Astrocyte (in vitro differentiated cells and primary cell): ENCODE measurements around the gene NUP210. TPM values are rescaled to one million over a fixed set of nuclear protein-coding genes. Genes with fewer than 3 reads are reported as not detected.

Source experiments
- DNase-seq: peaks from one replicate; pipeline ENCODE4 v3.0.0-alpha.2; 2010; ENCODE audit warnings: low read depth
- FAIRE-seq: peaks from 2 replicates; lab custom pipeline; 2011; peaks lifted over from hg19 to GRCh38; lab: Jason Lieb, UNC
- H2AFZ ChIP-seq: 2 replicates; pipeline ENCODE4 v1.6.0; 2012; ENCODE audit warnings: low read depth, low read length, inconsistent platforms
- H3K27ac ChIP-seq: 2 replicates; pipeline ENCODE4 v1.5.1; 2011; ENCODE audit warnings: low read depth, low read length, inconsistent platforms
- H3K27me3 ChIP-seq: 2 replicates; pipeline ENCODE4 v1.6.0; 2011; ENCODE audit warnings: low read length, inconsistent platforms; ENCODE audit not compliant: insufficient read depth
- H3K36me3 ChIP-seq: 2 replicates; pipeline ENCODE4 v1.5.1; 2011; ENCODE audit warnings: low read length, inconsistent platforms; ENCODE audit not compliant: insufficient read depth
- H3K4me1 ChIP-seq: 2 replicates; pipeline ENCODE4 v1.5.1; 2011; ENCODE audit warnings: low read length, inconsistent platforms; ENCODE audit not compliant: insufficient read depth
- H3K4me2 ChIP-seq: 2 replicates; pipeline ENCODE4 v1.6.0; 2012; ENCODE audit warnings: low read length, inconsistent platforms
- H3K4me3 ChIP-seq: 2 replicates; pipeline ENCODE4 v1.5.1; 2011; ENCODE audit warnings: low read depth, mild to moderate bottlenecking, low read length, inconsistent platforms; ENCODE audit not compliant: insufficient read depth
- H3K79me2 ChIP-seq: 2 replicates; pipeline ENCODE4 v1.6.0; 2012; ENCODE audit warnings: mild to moderate bottlenecking, low read length, inconsistent platforms; ENCODE audit not compliant: insufficient read depth
- H3K9ac ChIP-seq: 2 replicates; pipeline ENCODE4 v1.6.0; 2012; ENCODE audit warnings: mild to moderate bottlenecking, low read length, inconsistent platforms
- H3K9me3 ChIP-seq: 2 replicates; pipeline ENCODE4 v1.5.1; 2012; ENCODE audit warnings: low read depth, mild to moderate bottlenecking, low read length, inconsistent platforms; ENCODE audit not compliant: insufficient read depth
- H4K20me1 ChIP-seq: 2 replicates; pipeline ENCODE4 v1.6.0; 2012; ENCODE audit warnings: low read length, inconsistent platforms; ENCODE audit not compliant: insufficient read depth
- H3K27ac Mint-ChIP-seq: one replicate; pipeline ENCODE4 v1.8.0; 2021; ENCODE audit warnings: mild to moderate bottlenecking, mixed read lengths; ENCODE audit not compliant: unreplicated experiment
- H3K27me3 Mint-ChIP-seq: one replicate; pipeline ENCODE4 v1.8.0; 2021; ENCODE audit warnings: low read depth, mixed read lengths; ENCODE audit not compliant: unreplicated experiment
- H3K36me3 Mint-ChIP-seq: one replicate; pipeline ENCODE4 v1.8.0; 2021; ENCODE audit warnings: low read depth, mixed read lengths; ENCODE audit not compliant: unreplicated experiment
- H3K4me1 Mint-ChIP-seq: one replicate; pipeline ENCODE4 v1.8.0; 2021; ENCODE audit warnings: low read depth, mixed read lengths; ENCODE audit not compliant: unreplicated experiment
- H3K4me3 Mint-ChIP-seq: one replicate; pipeline ENCODE4 v1.8.0; 2021; ENCODE audit warnings: mild to moderate bottlenecking, moderate library complexity, mixed read lengths; ENCODE audit not compliant: unreplicated experiment
- H3K9me3 Mint-ChIP-seq: one replicate; pipeline ENCODE4 v1.8.0; 2021; ENCODE audit warnings: mild to moderate bottlenecking, mixed read lengths; ENCODE audit not compliant: unreplicated experiment
- EZH2 ChIP-seq: IDR thresholded peaks from 2 replicates; pipeline ENCODE4 v1.6.1; 2012; ENCODE audit warnings: mild to moderate bottlenecking, low read length, inconsistent platforms; ENCODE audit not compliant: insufficient read depth
- total RNA-seq: library from RNA; stranded (reverse); gene quantifications from 2 replicates; pipeline ENCODE4 v1.2.1, GENCODE V29; 2021
- TF ChIP-seq, protein P1 (sequence below): IDR thresholded peaks from 2 replicates; pipeline ENCODE4 v1.5.1; 2011; ENCODE audit warnings: low read depth, mild to moderate bottlenecking, inconsistent platforms, low read length, moderate library complexity; ENCODE audit not compliant: insufficient read depth

NUP210 gene
- total RNA-seq, 1 donor from 2014 or later = 1.2 TPM

DNA sequence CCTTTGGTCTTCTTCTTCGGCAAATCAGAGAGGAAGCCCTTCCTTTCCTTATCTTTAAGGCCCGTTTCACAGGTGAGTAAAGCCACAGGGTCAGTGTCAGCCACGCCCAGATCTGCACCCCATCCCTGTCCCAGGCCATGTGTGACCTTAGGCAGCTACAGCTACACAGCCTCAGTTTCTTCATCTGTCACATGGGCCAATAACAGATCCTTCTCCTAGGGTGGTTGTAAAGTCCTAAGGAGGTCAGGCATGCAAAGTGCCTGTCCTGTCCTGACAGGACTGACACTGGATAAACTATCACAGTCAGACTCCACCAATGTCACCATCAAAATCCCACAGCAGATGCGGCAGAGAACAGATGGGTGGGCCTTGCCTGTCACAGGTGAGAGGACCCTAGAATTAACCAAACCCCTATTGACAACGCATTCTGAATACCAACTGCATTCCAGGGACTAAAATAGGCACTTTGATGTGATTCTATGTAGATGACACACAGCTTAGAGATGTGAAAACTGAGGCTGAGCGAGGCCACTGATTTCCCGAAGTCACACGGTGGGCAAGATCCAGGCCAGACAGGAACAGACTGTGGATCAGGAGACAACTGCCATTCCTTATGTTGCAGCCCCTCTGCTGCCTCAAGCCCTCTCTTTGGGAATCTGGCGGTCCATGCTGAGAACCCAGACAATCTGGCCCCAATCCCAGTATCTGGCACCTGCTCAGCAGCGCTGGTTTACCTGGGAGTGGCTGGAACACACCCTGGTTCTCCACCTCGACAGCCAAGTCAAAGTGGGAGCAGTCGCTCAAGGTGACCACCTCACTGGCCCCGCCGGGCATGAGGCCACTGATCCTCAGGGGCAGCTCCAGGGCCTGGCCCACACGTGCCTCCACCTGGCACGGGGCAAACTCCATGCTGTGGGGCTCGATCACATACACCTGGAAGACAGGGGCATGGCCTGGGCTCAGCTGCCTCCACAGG lies 48.7 kb downstream of the NUP210 start:
- Histone ChIP-seq H3K36me3 (no peaks in the 10 kb centered on the region), H3K4me1 (peaks cover 16% of the 10 kb centered on the region), H3K27ac (peak overlapping the region; percentile 1), H4K20me1 (no peaks in the 10 kb centered on the region), H3K9me3 (no peaks in the 10 kb centered on the region), H3K9ac (peak overlapping the region; percentile 29), H3K4me2 (peak overlapping the region; percentile 73), H3K27me3 (no peaks in the 10 kb centered on the region), H2AFZ (no peak overlapping the region), H3K4me3 (no peak overlapping the region), H3K79me2 (no peaks in the 10 kb centered on the region)
- H3K4me3 Mint-ChIP-seq = no peak overlapping the region
- H3K27me3 Mint-ChIP-seq = peaks cover 5% of the 10 kb centered on the region
- TF ChIP-seq, protein P1, sequence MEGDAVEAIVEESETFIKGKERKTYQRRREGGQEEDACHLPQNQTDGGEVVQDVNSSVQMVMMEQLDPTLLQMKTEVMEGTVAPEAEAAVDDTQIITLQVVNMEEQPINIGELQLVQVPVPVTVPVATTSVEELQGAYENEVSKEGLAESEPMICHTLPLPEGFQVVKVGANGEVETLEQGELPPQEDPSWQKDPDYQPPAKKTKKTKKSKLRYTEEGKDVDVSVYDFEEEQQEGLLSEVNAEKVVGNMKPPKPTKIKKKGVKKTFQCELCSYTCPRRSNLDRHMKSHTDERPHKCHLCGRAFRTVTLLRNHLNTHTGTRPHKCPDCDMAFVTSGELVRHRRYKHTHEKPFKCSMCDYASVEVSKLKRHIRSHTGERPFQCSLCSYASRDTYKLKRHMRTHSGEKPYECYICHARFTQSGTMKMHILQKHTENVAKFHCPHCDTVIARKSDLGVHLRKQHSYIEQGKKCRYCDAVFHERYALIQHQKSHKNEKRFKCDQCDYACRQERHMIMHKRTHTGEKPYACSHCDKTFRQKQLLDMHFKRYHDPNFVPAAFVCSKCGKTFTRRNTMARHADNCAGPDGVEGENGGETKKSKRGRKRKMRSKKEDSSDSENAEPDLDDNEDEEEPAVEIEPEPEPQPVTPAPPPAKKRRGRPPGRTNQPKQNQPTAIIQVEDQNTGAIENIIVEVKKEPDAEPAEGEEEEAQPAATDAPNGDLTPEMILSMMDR = no peak
- no peaks in the 10 kb centered on the region for H3K36me3 Mint-ChIP-seq
- peak overlapping the region; percentile 49 for H3K27ac Mint-ChIP-seq
- FAIRE-seq = no peak
- no peaks in the 10 kb centered on the region for H3K9me3 Mint-ChIP-seq
- peaks cover 4% of the 10 kb centered on the region for H3K4me1 Mint-ChIP-seq
- peak; percentile 16 for DNase-seq

DNA sequence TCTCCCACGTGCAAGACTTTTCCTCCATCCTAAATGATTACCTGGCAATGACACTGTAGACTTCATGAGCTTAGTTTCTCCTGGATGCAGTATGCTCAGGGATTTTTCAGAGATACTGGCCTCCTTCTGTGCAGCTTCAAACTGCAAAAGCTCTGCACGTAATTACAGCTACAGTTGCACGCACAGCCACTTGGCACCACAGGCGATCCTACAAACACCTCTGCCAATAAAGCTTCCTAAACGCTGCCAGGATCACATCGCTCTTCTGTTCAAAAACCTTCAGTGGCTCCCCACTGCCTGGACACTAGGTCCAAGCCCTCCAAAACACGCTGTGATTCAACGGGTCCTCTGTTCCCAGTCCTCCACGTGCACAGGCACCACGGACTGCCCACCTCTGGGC lies 49.5 kb downstream of the NUP210 start:
- no peaks in the 10 kb centered on the region for H3K9me3 Mint-ChIP-seq

More for the DNA sequence above, 49.5 kb downstream of the NUP210 start:
- peaks cover 16% of the 10 kb centered on the region for H3K4me1 ChIP-seq
- TF ChIP-seq, protein P1 = no peak
- TF ChIP-seq EZH2 = no peak
- no peak for FAIRE-seq
- no peaks in the 10 kb centered on the region for H4K20me1 ChIP-seq
- no peak overlapping the region for H3K9ac ChIP-seq
- peaks cover 5% of the 10 kb centered on the region for H3K27me3 Mint-ChIP-seq
- H3K4me3 Mint-ChIP-seq = no peak overlapping the region
- H3K27ac ChIP-seq = no peak overlapping the region
- no peak overlapping the region for H3K4me3 ChIP-seq
- no peak overlapping the region for H2AFZ ChIP-seq
- H3K36me3 Mint-ChIP-seq = no peaks in the 10 kb centered on the region
- DNase-seq = no peak
- no peaks in the 10 kb centered on the region for H3K36me3 ChIP-seq
- H3K9me3 ChIP-seq = no peaks in the 10 kb centered on the region
- H3K4me1 Mint-ChIP-seq = peaks cover 6% of the 10 kb centered on the region
- no peaks in the 10 kb centered on the region for H3K27me3 ChIP-seq
- H3K4me2 ChIP-seq = no peak overlapping the region
- H3K79me2 ChIP-seq = no peaks in the 10 kb centered on the region
- peak overlapping the region; percentile 2 for H3K27ac Mint-ChIP-seq
